ENCODE measurements around the gene POGLUT2. TPM values are rescaled to one million over a fixed set of nuclear protein-coding genes. Genes with fewer than 3 reads are reported as not detected.

The POGLUT2 gene
- total and polyA plus RNA-seq, 4 experiments from 2014 or later, result 0.48 to 1.9 (median 1.3) TPM

DNA sequence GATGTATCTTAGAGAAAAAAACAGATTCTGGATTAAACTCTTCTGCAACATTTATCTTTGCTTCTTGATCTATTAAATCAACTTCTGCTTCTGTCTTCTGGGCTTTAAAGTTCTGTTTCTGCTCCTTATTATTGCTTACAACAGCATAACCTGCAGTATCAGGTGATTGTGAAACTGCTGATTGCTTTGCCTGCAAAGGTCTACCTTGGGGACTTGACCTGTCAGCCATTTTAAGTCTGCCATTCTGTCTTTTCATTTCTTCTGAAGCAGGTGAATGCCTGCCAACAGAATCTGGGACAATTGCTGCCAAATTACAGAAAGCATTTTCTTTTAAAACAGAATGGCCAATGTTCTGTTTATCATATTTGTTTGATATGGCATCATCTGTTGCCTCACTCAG lies 56.3 kb downstream of the POGLUT2 start:
- POLR2A ChIA-PET (ENCODE audit: partially characterized antibody), result no interaction called here
- peaks cover 0 to 15% (median 0%) of the 10 kb centered on the region in 4 donors for H3K4me1 Mint-ChIP-seq

GRCh38 chr13:102742101-102742500 lies 56.7 kb downstream of the POGLUT2 start:
- no peaks in the 10 kb centered on the region for H3K9me3 ChIP-seq (ENCODE audit: control insufficient read depth in 1 of 2, low read length in 2 of 2)
- Mint-ChIP-seq H3K4me1 (peaks cover 0 to 15% (median 0%) of the 10 kb centered on the region in 4 donors), H3K27ac (no peak overlapping the region), H3K36me3 (no peaks in the 10 kb centered on the region), H3K4me3 (no peak overlapping the region), H3K9me3 (peaks cover 3 to 23% (median 14%) of the 10 kb centered on the region in 8 donors), H3K27me3 (peaks cover 18 to 22% of the 10 kb centered on the region in 2 donors)
- H3K36me3 ChIP-seq (ENCODE audit: insufficient read depth, low read length), result no peaks in the 10 kb centered on the region
- H3K4me1 ChIP-seq (ENCODE audit: insufficient read depth, low read length), result no peaks in the 10 kb centered on the region
- ChIA-PET CTCF (ENCODE audit: partially characterized antibody) (no interaction called here), POLR2A (ENCODE audit: partially characterized antibody) (no interaction called here)
- intact Hi-C loops (cut with micrococcal nuclease), result no loop called here
- no peak for DNase-seq
- H3K4me3 ChIP-seq (ENCODE audit: low read length in 2 of 2), result no peak overlapping the region
- no peaks in the 10 kb centered on the region for H3K27me3 ChIP-seq (ENCODE audit: insufficient read depth, low read length)
- no peak overlapping the region for H3K27ac ChIP-seq (ENCODE audit: low read depth, low read length)

More for the DNA sequence above, 56.3 kb downstream of the POGLUT2 start:
- DNase-seq, result no peak
- Mint-ChIP-seq H3K4me3 (no peak overlapping the region), H3K27me3 (peaks cover 18 to 22% of the 10 kb centered on the region in 2 donors), H3K27ac (no peak overlapping the region), H3K36me3 (no peaks in the 10 kb centered on the region), H3K9me3 (peaks cover 3 to 23% (median 14%) of the 10 kb centered on the region in 8 donors)
- intact Hi-C loops (cut with micrococcal nuclease), result no loop called here
- no peaks in the 10 kb centered on the region for H3K27me3 ChIP-seq (ENCODE audit: insufficient read depth, low read length)
- no peaks in the 10 kb centered on the region for H3K9me3 ChIP-seq (ENCODE audit: control insufficient read depth in 1 of 2, low read length in 2 of 2)
- no peaks in the 10 kb centered on the region for H3K4me1 ChIP-seq (ENCODE audit: insufficient read depth, low read length)
- CTCF ChIA-PET (ENCODE audit: partially characterized antibody), result no interaction called here
- H3K4me3 ChIP-seq (ENCODE audit: low read length in 2 of 2), result no peak overlapping the region
- H3K36me3 ChIP-seq (ENCODE audit: insufficient read depth, low read length), result no peaks in the 10 kb centered on the region
- H3K27ac ChIP-seq (ENCODE audit: low read depth, low read length), result no peak overlapping the region

Other genes starting within 250 kb of the POGLUT2 start
- gene TPP2, start 202.0 kb downstream of the POGLUT2 start, total RNA-seq, result 100 to 1,000 TPM; 117 TPM
- 10 to 100 TPM; 42.8 to 57.8 TPM for gene TPP2, start 202.0 kb downstream of the POGLUT2 start, polyA plus RNA-seq
- not detected for gene METTL21C, start 103.9 kb downstream of the POGLUT2 start, total RNA-seq
- gene METTL21C, start 103.9 kb downstream of the POGLUT2 start, polyA plus RNA-seq, result not detected
- 1 to 10 TPM; 9.2 to 9.3 TPM for gene TEX30, start 25.2 kb downstream of the POGLUT2 start, total RNA-seq
- gene TEX30, start 25.2 kb downstream of the POGLUT2 start, polyA plus RNA-seq, result 10 to 100 TPM; 20.0 to 20.8 TPM
- gene BIVM, start 143 bp upstream of the POGLUT2 start, total RNA-seq, result 10 to 100 TPM in 1 of 2 experiments, 1 to 10 TPM in 1; 9.9 to 10.9 TPM
- 1 to 10 TPM; 7.4 to 9.6 TPM for gene BIVM, start 143 bp upstream of the POGLUT2 start, polyA plus RNA-seq
- 100 to 1,000 TPM; 134 to 136 TPM for gene ERCC5, start 47.1 kb upstream of the POGLUT2 start, total RNA-seq
- 10 to 100 TPM; 23.6 to 62.6 TPM for gene ERCC5, start 47.1 kb upstream of the POGLUT2 start, polyA plus RNA-seq